HEK293T (cell line): Measurements from ENCODE around the gene PTPRD.

Source experiments
- BHLHE40 ChIP-seq: fragments of 450-650 bp; IDR thresholded peaks from 2 replicates; pipeline ENCODE4 v1.6.1; 2016; ENCODE audit warnings: mild to moderate bottlenecking, moderate library complexity, borderline replicate concordance
- ELF4 ChIP-seq: fragments of 450-650 bp; IDR thresholded peaks from 2 replicates; pipeline ENCODE4 v1.6.1; 2017; ENCODE audit warnings: antibody characterized with exemption
- FOXM1 ChIP-seq: fragments of 450-650 bp; IDR thresholded peaks from 2 replicates; pipeline ENCODE4 v1.6.1; 2017; ENCODE audit warnings: mild to moderate bottlenecking, borderline replicate concordance
- L3MBTL2 ChIP-seq: fragments of 450-650 bp; conservative IDR thresholded peaks from 2 replicates; pipeline ENCODE4 v1.6.1; 2016; ENCODE audit warnings: mild to moderate bottlenecking
- LEF1 ChIP-seq: fragments of 450-650 bp; IDR thresholded peaks from 2 replicates; pipeline ENCODE4 v1.6.1; 2017; ENCODE audit warnings: mild to moderate bottlenecking, borderline replicate concordance
- NFRKB ChIP-seq: fragments of 450-650 bp; IDR thresholded peaks from 2 replicates; pipeline ENCODE4 v1.6.1; 2016; ENCODE audit warnings: mild to moderate bottlenecking, moderate library complexity
- PKNOX1 ChIP-seq: fragments of 450-650 bp; IDR thresholded peaks from 2 replicates; pipeline ENCODE4 v1.6.1; 2016
- SP1 ChIP-seq: fragments of 450-650 bp; IDR thresholded peaks from 2 replicates; pipeline ENCODE4 v1.6.1; 2017
- SUZ12 ChIP-seq: fragments of 450-650 bp; IDR thresholded peaks from 2 replicates; pipeline ENCODE4 v1.6.1; 2016; ENCODE audit warnings: mild to moderate bottlenecking
- TARDBP ChIP-seq: fragments of 450-650 bp; IDR thresholded peaks from 2 replicates; pipeline ENCODE4 v1.6.1; 2016
- ZNF384 ChIP-seq: fragments of 450-650 bp; IDR thresholded peaks from 2 replicates; pipeline ENCODE4 v1.6.1; 2016

DNA sequence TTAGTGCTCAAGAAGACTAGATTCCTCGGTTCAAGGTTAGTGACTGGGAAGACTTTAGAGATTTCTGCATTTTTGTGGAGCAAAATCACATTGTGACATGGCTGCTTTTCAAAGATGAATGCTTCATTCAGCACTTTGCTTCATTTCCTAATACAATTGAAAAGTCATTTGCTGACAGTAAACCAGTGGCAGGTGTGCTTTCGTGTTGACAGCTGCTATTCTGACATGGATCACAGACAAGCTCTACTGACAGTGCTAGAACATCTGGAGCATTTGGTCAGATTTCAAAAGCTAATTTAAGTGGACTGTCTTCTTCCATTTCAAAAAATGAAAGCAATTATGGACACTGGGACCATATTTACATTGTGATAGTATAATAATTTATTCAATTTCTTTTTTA, 1060.1 kb downstream of the PTPRD start:
- TF ChIP-seq FOXM1 (no peak), ELF4 (no peak), PKNOX1 (no peak), L3MBTL2 (no peak), ZNF384 (no peak), NFRKB (no peak), SUZ12 (no peak), BHLHE40 (no peak), SP1 (no peak), TARDBP (no peak), LEF1 (no peak)
